Breast epithelium (tissue), 3 donors: ENCODE measurements around the gene SDSL.

ENCODE experiments used
- POLR2A ChIP-seq: fragments of 450-650 bp; IDR thresholded peaks from one replicate; pipeline ENCODE4 v1.6.1; 2016; ENCODE audit warnings: antibody characterized with exemption, mild to moderate bottlenecking, moderate library complexity
- POLR2AphosphoS5 ChIP-seq, 3 donors: sonication (generic); formaldehyde crosslinking; IDR thresholded peaks; one replicate each; pipeline ENCODE4 v1.6.1; 2017; ENCODE audit warnings: antibody characterized with exemption in 3 of 3

DNA sequence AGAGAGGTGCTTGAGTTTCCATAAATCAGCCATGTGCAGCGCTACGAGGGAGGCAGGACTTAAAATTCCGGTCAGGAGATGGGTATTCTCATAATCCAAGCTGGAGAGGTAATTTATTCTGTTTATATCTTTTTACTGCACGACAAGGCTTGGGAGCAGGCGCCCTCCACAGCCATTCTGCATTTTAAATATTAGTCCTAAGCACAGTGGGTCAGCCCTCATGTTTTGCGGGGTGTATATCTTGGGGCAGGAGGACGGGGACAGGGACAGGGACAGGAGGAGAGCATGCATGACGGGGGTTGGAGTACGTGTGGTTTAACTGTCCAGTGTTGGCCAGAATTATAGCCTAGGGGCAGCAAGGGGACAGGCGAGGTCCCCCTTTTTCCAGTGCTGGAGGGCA is 35.0 kb downstream of the SDSL start:
- TF ChIP-seq POLR2A (no peak), POLR2AphosphoS5 (IDR thresholded peaks at IDR 0.05) (no peak)
